GM12878 (cell line): ENCODE measurements around the gene MAPK8IP1.

Experiments used
- BCL11A ChIP-seq: IDR thresholded peaks from 2 replicates; pipeline ENCODE4 v1.6.1; 2011; ENCODE audit warnings: low read depth, low read length
- CBFB ChIP-seq: IDR thresholded peaks from 2 replicates; pipeline ENCODE4 v1.6.1; 2016; ENCODE audit warnings: antibody characterized with exemption, low read depth
- CTCF ChIP-seq, 3 experiments: IDR thresholded peaks in 2 of 3; conservative IDR thresholded peaks in 1 of 3; 2 replicates each; pipeline ENCODE4 v1.5.1; 2011; ENCODE audit warnings: low read depth in 3 of 3, low read length in 3 of 3, mild to moderate bottlenecking in 3 of 3, control low read depth in 2 of 3, moderate library complexity in 2 of 3, inconsistent platforms in 1 of 3, mixed read lengths in 1 of 3; ENCODE audit not compliant: control insufficient read depth in 2 of 3, insufficient read depth in 1 of 3; ENCODE audit errors: extremely low read depth in 1 of 3
- FOXM1 ChIP-seq: IDR thresholded peaks from 2 replicates; pipeline ENCODE4 v1.6.1; 2012; ENCODE audit warnings: low read depth, mild to moderate bottlenecking, inconsistent platforms, low read length, moderate library complexity
- MTA3 ChIP-seq: IDR thresholded peaks from 2 replicates; pipeline ENCODE4 v1.6.1; 2012; ENCODE audit warnings: low read length, inconsistent platforms, borderline replicate concordance
- MXI1 ChIP-seq: fragments of 150-350 bp; IDR thresholded peaks from 2 replicates; pipeline ENCODE4 v1.6.1; 2011; ENCODE audit warnings: low read depth, mild to moderate bottlenecking, inconsistent platforms, low read length, improper control_type of control experiment
- PAX8 ChIP-seq: fragments of 450-650 bp; IDR thresholded peaks from 2 replicates; pipeline ENCODE4 v1.6.1; 2017; ENCODE audit warnings: mild to moderate bottlenecking, moderate library complexity
- POLR2A ChIP-seq: IDR thresholded peaks from 2 replicates; pipeline ENCODE4 v1.6.1; 2011; ENCODE audit warnings: low read depth, mild to moderate bottlenecking, low read length
- POLR2AphosphoS2 ChIP-seq: IDR thresholded peaks from 2 replicates; pipeline ENCODE4 v1.6.1; 2011; ENCODE audit warnings: low read depth, mild to moderate bottlenecking, low read length, improper control_type of control experiment, moderate library complexity
- SIN3A ChIP-seq: IDR thresholded peaks from 2 replicates; pipeline ENCODE4 v1.6.1; 2012; ENCODE audit warnings: low read depth, low read length, improper control_type of control experiment
- SREBF2 ChIP-seq: IDR thresholded peaks from 2 replicates; pipeline ENCODE4 v1.6.1; 2012; ENCODE audit warnings: mild to moderate bottlenecking, low read length
- TCF12 ChIP-seq: IDR thresholded peaks from 2 replicates; pipeline ENCODE4 v1.6.1; 2011; ENCODE audit warnings: low read depth, mild to moderate bottlenecking, low read length
- ZNF217 ChIP-seq: fragments of 450-650 bp; IDR thresholded peaks from 2 replicates; pipeline ENCODE4 v1.6.1; 2017; ENCODE audit warnings: antibody characterized with exemption, mild to moderate bottlenecking

- TF ChIP-seq SREBF2 = no peak
- TF ChIP-seq TCF12 = no peak
- TF ChIP-seq CTCF (IDR thresholded peaks at IDR 0.05 in 2 of 3, conservative IDR thresholded peaks at IDR 0.05 in 1 of 3; ENCODE audit: control insufficient read depth in 2 of 3, extremely low read depth in 1 of 3, insufficient read depth in 1 of 3, low read depth in 3 of 3, low read length in 3 of 3) = no peak
- TF ChIP-seq FOXM1 = no peak
- no peak for TF ChIP-seq CBFB
- TF ChIP-seq BCL11A = no peak
- no peak for TF ChIP-seq ZNF217
- TF ChIP-seq PAX8 = no peak
- TF ChIP-seq MTA3 = no peak
- TF ChIP-seq SIN3A = no peak
- no peak for TF ChIP-seq POLR2AphosphoS2
- no peak for TF ChIP-seq POLR2A
- TF ChIP-seq MXI1 = no peak
Observed at GRCh38 chr11:45871638-45872037, 13.8 kb upstream of the MAPK8IP1 start.
